AG09309 (cell line): ENCODE results near the gene WDR88.
"Not testable (repeated sequence)": the region's sequence is repeated elsewhere in the genome, so short reads cannot be mapped to it uniquely, and the experiment has no call there.

Experiments used
- DNase-seq: peaks from one replicate; pipeline ENCODE4 v3.0.0-alpha.2; 2010; ENCODE audit warnings: low read depth
- H3K4me3 ChIP-seq: 2 replicates; pipeline ENCODE4 v1.5.1; 2011; ENCODE audit warnings: mild to moderate bottlenecking, low read depth, low read length, moderate library complexity; ENCODE audit not compliant: control insufficient read depth
- CTCF ChIP-seq: IDR thresholded peaks from 2 replicates; pipeline ENCODE4 v1.5.1; 2011; ENCODE audit warnings: mild to moderate bottlenecking, low read depth, low read length, inconsistent platforms; ENCODE audit not compliant: insufficient read depth, control insufficient read depth; ENCODE audit errors: missing control alignments

The WDR88 gene

DNA sequence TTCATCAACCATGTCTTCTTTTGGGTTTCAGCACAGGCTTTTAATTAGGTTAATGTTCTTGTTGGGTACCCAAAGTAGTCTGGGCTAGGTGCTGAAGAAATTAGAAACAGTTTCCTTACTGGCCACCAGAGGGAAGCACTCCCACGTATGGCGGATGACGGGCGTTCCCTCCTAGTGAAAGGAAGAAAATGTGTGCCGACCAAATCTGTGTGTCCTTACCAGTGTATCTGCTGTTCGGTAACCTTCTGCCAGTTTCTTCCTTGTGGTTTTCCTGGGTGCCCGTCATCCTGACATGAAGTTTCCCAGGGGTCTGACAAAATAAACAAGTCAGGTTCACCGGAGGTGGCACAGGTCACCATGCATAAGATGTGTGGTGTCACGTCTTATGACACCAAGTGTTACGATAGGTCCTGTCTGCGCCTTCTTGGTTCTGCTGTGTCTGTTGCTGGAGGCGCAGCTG, 6.0 kb upstream of the WDR88 start:
- peak; percentile 90 for TF ChIP-seq CTCF
- peak; percentile 25 for DNase-seq

GRCh38 chr19:33126712-33127111, 5.2 kb upstream of the WDR88 start:
- H3K4me3 ChIP-seq, DNase-seq: not testable (repeated sequence)

More for the DNA sequence above, 6.0 kb upstream of the WDR88 start:
- no peak overlapping the region for H3K4me3 ChIP-seq

DNA sequence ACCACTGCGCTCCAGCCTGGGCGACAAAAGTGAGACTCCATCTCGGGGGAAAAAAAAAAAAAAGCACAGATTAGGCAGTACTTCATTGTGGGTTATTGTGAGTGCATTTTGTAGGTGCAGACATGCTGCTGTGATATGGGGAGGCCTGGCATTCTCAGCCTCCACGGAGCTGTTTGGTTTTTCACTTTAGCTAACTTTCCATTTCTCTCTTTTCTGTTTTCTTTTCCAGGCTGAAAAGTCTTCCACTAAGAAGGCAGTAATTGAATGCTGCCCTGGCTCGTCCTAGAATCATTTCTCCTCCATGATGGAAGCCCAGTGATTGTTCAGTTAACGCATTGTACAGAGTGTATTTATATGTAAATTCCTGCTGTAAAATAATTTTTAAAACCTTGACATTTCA, 2.0 kb upstream of the WDR88 start:
- no peak for TF ChIP-seq CTCF
- no peak overlapping the region for H3K4me3 ChIP-seq
- DNase-seq = no peak

DNA sequence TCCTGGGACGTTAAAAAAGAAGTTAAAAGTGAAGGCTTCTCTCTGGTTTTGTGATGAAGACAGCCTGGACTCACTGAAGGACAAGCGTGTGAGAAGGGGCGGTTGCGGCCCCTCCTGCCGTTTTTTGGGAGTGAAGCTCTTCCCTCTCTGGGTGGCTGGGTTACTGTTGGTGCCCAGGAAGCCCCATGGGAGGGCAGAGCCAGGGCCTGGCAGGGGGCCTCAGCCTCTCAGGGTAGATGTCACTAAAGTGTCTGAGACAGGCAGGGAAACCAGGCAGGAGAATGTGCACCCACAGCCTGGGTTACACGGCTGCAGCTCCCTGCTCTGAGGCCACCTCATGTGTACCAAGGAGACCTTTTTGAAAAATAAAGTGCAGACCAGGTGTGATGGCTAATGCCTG, 1.5 kb upstream of the WDR88 start:
- no peak for TF ChIP-seq CTCF
- no peak for DNase-seq
- no peak overlapping the region for H3K4me3 ChIP-seq

DNA sequence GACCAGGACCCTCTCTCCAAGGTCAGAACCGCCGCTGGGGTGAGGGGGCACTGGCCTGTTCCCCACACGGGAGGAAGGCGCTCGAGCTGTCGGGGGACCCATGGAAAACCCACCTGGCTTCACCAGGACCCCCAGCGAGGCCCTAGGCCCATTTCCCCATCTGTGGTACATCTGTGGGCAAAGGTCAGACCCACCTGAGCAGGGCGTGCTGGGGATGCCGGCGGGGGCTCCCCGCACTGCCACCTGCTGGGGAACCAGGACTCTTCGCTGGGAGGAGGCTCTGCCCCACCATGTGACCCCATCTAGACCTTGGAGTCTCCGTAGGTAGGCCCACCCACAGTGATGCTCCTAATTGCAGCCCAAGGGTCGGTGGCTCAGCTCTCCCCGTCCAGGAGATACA, 511 bp downstream of the WDR88 start:
- TF ChIP-seq CTCF = peak; percentile 25
- no peak for DNase-seq
- H3K4me3 ChIP-seq = no peak overlapping the region

- DNase-seq = no peak
- no peak for TF ChIP-seq CTCF
- no peak overlapping the region for H3K4me3 ChIP-seq
Observed at GRCh38 chr19:33133438-33134031, 1.6 kb downstream of the WDR88 start.

- no peak overlapping the region for H3K4me3 ChIP-seq
- no peak for TF ChIP-seq CTCF
- DNase-seq = no peak
Observed at GRCh38 chr19:33134571-33135041, 2.7 kb downstream of the WDR88 start.
